ENCODE data around the gene GYPB. TPM values are rescaled to one million over a fixed set of nuclear protein-coding genes. Genes with fewer than 3 reads are reported as not detected.
"Not testable (repeated sequence)": the region's sequence is repeated elsewhere in the genome, so short reads cannot be mapped to it uniquely, and the experiment has no call there.

Gene GYPB
- total and polyA plus RNA-seq, 2 donors (not counting 3 experiments of a cell fraction or from before 2014, with no cell fraction given) = not detected

DNA sequence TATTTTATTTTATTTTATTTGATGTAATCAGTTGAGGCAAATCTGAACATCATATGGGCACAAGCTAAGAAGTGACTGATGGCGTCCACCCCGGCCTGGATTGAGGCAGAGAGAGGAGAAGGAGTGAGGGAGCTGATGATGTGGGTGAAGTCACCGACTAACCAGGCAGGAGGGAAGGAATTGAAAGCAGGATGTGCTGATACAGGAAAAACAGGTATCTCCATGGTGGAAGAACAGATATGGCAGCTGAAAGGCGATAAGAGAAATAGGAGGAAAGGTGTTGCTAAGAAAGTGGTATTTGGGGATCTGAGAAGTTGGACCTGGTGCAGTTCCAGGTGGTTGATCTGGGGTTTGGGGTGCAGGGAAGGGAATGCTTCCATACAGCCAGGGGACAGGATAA is 37.6 kb upstream of the GYPB start:
- dilution Hi-C loops (cut with MboI; ENCODE audit: extremely low pct_ligation_motif_present, low sequenced_read_pairs) (no loop called here), intact Hi-C loops (cut with micrococcal nuclease) (no loop called here)
- no peaks in the 10 kb centered on the region for H3K9me1 ChIP-seq (replicated peaks; ENCODE audit: control insufficient read depth, extremely low read depth, insufficient read depth, low read length)
- no peaks in the 10 kb centered on the region for H3K79me2 ChIP-seq (ENCODE audit: control insufficient read depth, insufficient read depth, low read length)
- H3K36me3 ChIP-seq (ENCODE audit: control insufficient read depth in 2 of 2, extremely low read depth in 1 of 2, insufficient read depth in 2 of 2, low read length in 2 of 2) = no peaks in the 10 kb centered on the region
- H4K20me1 ChIP-seq (replicated peaks; ENCODE audit: control insufficient read depth, extremely low read depth, insufficient read depth, low read length) = no peaks in the 10 kb centered on the region
- no peaks in the 10 kb centered on the region for H3K27me3 ChIP-seq (ENCODE audit: control insufficient read depth in 2 of 2, insufficient read depth in 2 of 2, low read length in 2 of 2)
- TF ChIP-seq, protein P1, sequence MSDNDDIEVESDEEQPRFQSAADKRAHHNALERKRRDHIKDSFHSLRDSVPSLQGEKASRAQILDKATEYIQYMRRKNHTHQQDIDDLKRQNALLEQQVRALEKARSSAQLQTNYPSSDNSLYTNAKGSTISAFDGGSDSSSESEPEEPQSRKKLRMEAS (IDR thresholded peaks at IDR 0.05; ENCODE audit: insufficient read depth, insufficient read length) = no peak
- TF ChIP-seq EZH2 (IDR thresholded peaks at IDR 0.05; ENCODE audit: borderline replicate concordance, low read depth, low read length, severe bottlenecking) (no peak), GATA2 (IDR thresholded peaks at IDR 0.05; ENCODE audit: insufficient read depth, insufficient read length, low read depth, low read length) (no peak), POLR2AphosphoS5 (IDR thresholded peaks at IDR 0.05; ENCODE audit: insufficient read depth, low read depth, low read length) (no peak), POLR2A (IDR thresholded peaks at IDR 0.05; ENCODE audit: low read depth, low read length) (no peak), JUN (IDR thresholded peaks at IDR 0.05; ENCODE audit: borderline replicate concordance, insufficient read depth, insufficient read length, low read depth) (no peak), MYC (IDR thresholded peaks at IDR 0.05; ENCODE audit: low read depth, low read length) (no peak), FOS (IDR thresholded peaks at IDR 0.05; ENCODE audit: borderline replicate concordance, insufficient read depth, low read length) (no peak)
- no peak overlapping the region for H3K27ac ChIP-seq (ENCODE audit: insufficient read depth, low read depth, low read length)
- no peak overlapping the region for H3K4me2 ChIP-seq (ENCODE audit: insufficient read depth, low read length)
- FAIRE-seq (no peak), DNase-seq (ENCODE audit: low read depth, low spot score) (no peak)
- no peaks in the 10 kb centered on the region for H3K9me3 ChIP-seq (replicated peaks; ENCODE audit: control insufficient read depth, insufficient read depth, low read length)
- no TSS peak for BruUV-seq (replicated peaks)
- H3K4me1 ChIP-seq (ENCODE audit: control insufficient read depth, extremely low read depth, insufficient read depth, low read length) = no peaks in the 10 kb centered on the region
- ChIA-PET POLR2A (no interaction called here), CTCF (no interaction called here)
- no peak overlapping the region for H3K4me3 ChIP-seq (replicated peaks in 1 of 3; ENCODE audit: insufficient read depth in 1 of 3, low read depth in 1 of 3, low read length in 3 of 3)
- no peak overlapping the region for H2AFZ ChIP-seq (ENCODE audit: low read depth, low read length)
- no peak overlapping the region for H3K9ac ChIP-seq (replicated peaks; ENCODE audit: extremely low read depth, insufficient read depth, low read length)

DNA sequence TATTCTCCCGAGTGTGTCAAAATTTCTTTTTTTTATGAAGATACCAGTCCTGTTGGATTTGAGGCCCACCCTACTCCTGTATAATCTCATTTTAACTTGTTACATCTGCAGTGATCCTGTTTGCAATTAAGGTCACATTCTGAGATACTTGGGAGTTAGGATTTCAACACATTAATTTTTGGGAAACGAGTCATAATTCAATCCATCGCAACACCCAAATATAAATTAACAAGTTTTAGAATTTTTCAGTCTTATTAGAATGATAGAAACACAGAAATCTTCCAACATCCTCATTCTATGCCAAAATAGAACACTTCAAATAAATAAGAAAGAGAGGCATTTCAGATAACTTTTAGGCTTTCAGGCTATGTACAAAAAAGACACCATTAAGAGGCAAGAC is 36.2 kb upstream of the GYPB start:
- CTCF ChIA-PET; H3K27ac ChIP-seq (ENCODE audit: insufficient read depth, low read depth, low read length); H3K4me2 ChIP-seq (ENCODE audit: insufficient read depth, low read length); intact Hi-C loops (cut with micrococcal nuclease); H3K9ac ChIP-seq (replicated peaks; ENCODE audit: extremely low read depth, insufficient read depth, low read length); H3K36me3 ChIP-seq (ENCODE audit: control insufficient read depth in 2 of 2, extremely low read depth in 1 of 2, insufficient read depth in 2 of 2, low read length in 2 of 2); H3K9me1 ChIP-seq (replicated peaks; ENCODE audit: control insufficient read depth, extremely low read depth, insufficient read depth, low read length); BruUV-seq (replicated peaks); H3K4me3 ChIP-seq (replicated peaks in 1 of 3; ENCODE audit: insufficient read depth in 1 of 3, low read depth in 1 of 3, low read length in 3 of 3); H3K79me2 ChIP-seq (ENCODE audit: control insufficient read depth, insufficient read depth, low read length); H3K4me1 ChIP-seq (ENCODE audit: control insufficient read depth, extremely low read depth, insufficient read depth, low read length); POLR2A ChIA-PET; H3K27me3 ChIP-seq (ENCODE audit: control insufficient read depth in 2 of 2, insufficient read depth in 2 of 2, low read length in 2 of 2); DNase-seq (ENCODE audit: low read depth, low spot score); H2AFZ ChIP-seq (ENCODE audit: low read depth, low read length); FAIRE-seq; H3K9me3 ChIP-seq (replicated peaks; ENCODE audit: control insufficient read depth, insufficient read depth, low read length); H4K20me1 ChIP-seq (replicated peaks; ENCODE audit: control insufficient read depth, extremely low read depth, insufficient read depth, low read length); dilution Hi-C loops (cut with MboI; ENCODE audit: extremely low pct_ligation_motif_present, low sequenced_read_pairs): not testable (repeated sequence)

DNA sequence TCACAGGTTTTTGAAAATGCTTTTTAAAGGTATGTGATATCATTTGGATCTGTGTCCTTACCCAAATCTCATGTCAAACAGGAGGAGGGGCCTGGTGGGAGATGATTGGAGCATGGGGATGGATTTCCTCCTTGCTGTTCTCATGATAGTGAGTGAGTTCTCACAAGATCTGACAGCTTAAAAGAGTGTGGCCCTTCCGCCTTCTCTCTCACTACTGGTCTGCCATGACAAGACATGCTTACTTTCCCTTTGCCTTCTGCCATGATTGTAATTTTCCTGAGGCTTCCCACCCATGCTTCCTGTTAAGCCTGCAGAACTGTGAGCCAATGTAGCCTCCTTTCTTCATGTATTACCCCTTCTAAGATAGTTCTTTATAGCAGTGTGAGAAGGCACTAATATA is 32.3 kb upstream of the GYPB start:
- H2AFZ ChIP-seq (ENCODE audit: low read depth, low read length); H3K9me1 ChIP-seq (replicated peaks; ENCODE audit: control insufficient read depth, extremely low read depth, insufficient read depth, low read length); H3K4me3 ChIP-seq (replicated peaks in 1 of 3; ENCODE audit: insufficient read depth in 1 of 3, low read depth in 1 of 3, low read length in 3 of 3); H3K27me3 ChIP-seq (ENCODE audit: control insufficient read depth in 2 of 2, insufficient read depth in 2 of 2, low read length in 2 of 2); FAIRE-seq; dilution Hi-C loops (cut with MboI; ENCODE audit: extremely low pct_ligation_motif_present, low sequenced_read_pairs); DNase-seq (ENCODE audit: low read depth, low spot score); intact Hi-C loops (cut with micrococcal nuclease); H3K36me3 ChIP-seq (ENCODE audit: control insufficient read depth in 2 of 2, extremely low read depth in 1 of 2, insufficient read depth in 2 of 2, low read length in 2 of 2); H3K9me3 ChIP-seq (replicated peaks; ENCODE audit: control insufficient read depth, insufficient read depth, low read length); H3K79me2 ChIP-seq (ENCODE audit: control insufficient read depth, insufficient read depth, low read length); CTCF ChIA-PET; BruUV-seq (replicated peaks); H3K4me1 ChIP-seq (ENCODE audit: control insufficient read depth, extremely low read depth, insufficient read depth, low read length); POLR2A ChIA-PET; H3K4me2 ChIP-seq (ENCODE audit: insufficient read depth, low read length); H4K20me1 ChIP-seq (replicated peaks; ENCODE audit: control insufficient read depth, extremely low read depth, insufficient read depth, low read length); H3K27ac ChIP-seq (ENCODE audit: insufficient read depth, low read depth, low read length); H3K9ac ChIP-seq (replicated peaks; ENCODE audit: extremely low read depth, insufficient read depth, low read length): not testable (repeated sequence)
